DMS 273 (cell line): Measurements from ENCODE around the gene PTPRD.
A peak's percentile ranks its signal among the peaks of the same experiment; 100 is the strongest.

Source experiments
- DNase-seq: peaks from one replicate; lab custom pipeline; 2025; ENCODE audit not compliant: unreplicated experiment; lab: John Stamatoyannopoulos, UW

PTPRD gene

GRCh38 chr9:8880060-8880459 is 1732.7 kb downstream of the PTPRD start:
- DNase-seq, result no peak

DNA sequence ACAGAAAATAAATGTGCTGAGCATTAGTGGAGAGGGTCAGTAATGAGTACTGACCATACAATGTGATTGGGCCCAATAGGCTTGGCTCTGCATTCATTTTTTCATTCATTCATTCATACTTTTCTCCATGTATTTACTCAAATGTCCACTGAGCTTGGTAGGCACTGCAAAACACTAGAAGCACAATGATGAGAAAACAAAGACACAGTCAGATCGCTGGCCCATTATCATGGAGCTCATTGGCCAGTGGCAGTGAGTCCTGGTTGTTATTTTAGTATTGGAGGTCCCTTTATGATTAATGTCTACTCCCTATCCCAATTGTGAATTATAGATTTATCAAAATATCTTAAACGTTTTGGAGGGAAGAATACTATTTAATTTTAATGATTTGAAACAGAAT is 1733.5 kb downstream of the PTPRD start:
- no peak for DNase-seq

- DNase-seq, result no peak
Observed at GRCh38 chr9:8877753-8878494, 1734.9 kb downstream of the PTPRD start.

DNA sequence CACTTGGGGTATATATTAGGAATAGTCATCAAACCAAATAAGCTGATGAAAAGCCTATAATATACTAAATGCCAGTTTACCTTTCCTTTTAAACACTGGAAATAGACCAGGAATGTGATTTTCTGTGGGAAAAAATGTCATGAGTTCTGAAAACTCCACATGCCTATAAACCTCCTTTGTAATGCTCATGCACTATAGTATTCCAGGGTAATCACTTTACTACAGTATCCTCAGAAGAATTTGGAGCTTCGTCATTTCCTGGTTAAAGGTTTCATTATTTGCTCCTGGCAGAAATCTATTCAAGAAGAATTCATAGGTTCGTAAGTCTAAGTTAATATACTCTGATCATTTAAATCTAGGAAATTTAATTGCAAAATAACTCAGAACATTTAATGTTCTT is 1736.5 kb downstream of the PTPRD start:
- no peak for DNase-seq

DNA sequence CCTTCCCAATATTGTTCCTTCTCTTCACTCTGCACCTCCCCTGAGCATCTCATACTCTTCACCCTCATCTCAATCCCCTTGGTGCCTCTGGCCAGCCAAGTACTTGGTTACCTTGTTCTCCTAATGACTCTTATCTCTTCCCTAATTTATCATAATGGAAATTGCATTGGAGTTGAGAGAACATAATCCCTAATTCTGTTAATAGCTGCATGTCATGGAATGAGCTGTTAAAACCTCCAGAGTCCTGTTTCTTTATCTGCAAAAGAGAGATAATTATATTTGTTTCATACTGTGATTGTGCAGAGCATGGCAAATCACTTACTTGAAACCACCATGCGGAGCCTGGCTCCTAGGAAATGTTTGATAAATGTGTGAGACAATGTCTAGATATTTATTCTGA is 1738.3 kb downstream of the PTPRD start:
- DNase-seq, result no peak

GRCh38 chr9:8872802-8873201 is 1740.0 kb downstream of the PTPRD start:
- DNase-seq, result peak; percentile 1

- no peak for DNase-seq
Observed at GRCh38 chr9:8871796-8872445, 1740.9 kb downstream of the PTPRD start.

DNA sequence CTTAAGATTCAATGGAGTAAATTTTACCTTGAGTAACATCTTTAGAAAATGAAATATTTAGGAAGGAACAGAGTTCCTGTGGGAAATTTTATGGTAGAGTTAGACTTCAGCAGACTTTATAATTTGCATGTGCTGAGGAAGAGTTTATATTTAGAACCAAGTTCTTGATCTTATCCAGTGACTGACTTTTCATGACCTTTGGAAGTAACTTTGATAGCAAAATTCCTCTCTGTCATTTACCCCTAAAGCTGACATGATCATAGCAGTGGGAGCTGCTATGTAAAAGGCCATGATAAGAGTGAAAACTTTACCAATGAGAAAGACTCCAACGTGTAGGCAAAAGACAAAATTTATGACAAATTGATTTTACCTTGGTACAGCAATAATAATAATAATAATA is 1741.4 kb downstream of the PTPRD start:
- no peak for DNase-seq

DNA sequence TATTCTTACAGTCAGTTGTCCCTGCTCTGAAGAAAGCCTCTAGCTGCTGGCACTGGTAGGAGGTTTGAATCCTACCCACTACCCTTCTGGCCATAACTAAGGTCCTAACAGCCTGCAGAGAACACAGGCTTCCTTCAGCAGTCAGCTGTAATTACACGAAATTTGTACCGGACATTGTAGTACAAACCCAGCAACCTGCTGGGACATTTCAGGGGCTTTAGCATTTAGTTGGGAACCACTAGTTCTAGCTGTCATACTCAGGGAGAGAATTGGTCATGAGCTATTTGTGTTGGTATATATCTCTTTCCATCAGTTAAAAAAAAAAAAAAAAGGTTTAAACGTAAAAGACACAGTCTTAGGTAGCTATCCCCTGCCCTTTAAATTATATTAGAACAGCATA is 1743.0 kb downstream of the PTPRD start:
- DNase-seq, result no peak

DNA sequence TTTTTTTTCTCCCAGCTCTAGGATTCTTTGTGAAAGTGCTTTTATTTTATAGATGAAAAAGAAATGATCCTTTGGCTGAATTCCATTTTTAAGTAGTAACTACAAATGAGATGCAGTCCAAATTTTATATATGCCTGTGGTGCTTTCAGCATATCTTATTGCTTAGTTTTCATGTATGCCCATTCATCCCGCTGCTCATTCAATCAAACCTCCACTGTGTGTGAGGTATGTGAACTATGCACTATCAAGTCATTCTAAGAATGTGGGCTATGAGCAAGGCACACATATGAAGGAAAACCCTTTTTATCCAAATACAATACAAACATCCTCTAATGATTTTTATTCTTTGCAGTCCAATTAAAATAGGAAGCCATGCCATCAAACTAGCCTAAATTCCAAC is 1744.2 kb downstream of the PTPRD start:
- DNase-seq, result no peak

- no peak for DNase-seq
Observed at GRCh38 chr9:8867148-8867547, 1745.7 kb downstream of the PTPRD start.

- no peak for DNase-seq
Observed at GRCh38 chr9:8864545-8864896, 1748.3 kb downstream of the PTPRD start.

- DNase-seq, result no peak
Observed at GRCh38 chr9:8863886-8864544, 1748.8 kb downstream of the PTPRD start.

DNA sequence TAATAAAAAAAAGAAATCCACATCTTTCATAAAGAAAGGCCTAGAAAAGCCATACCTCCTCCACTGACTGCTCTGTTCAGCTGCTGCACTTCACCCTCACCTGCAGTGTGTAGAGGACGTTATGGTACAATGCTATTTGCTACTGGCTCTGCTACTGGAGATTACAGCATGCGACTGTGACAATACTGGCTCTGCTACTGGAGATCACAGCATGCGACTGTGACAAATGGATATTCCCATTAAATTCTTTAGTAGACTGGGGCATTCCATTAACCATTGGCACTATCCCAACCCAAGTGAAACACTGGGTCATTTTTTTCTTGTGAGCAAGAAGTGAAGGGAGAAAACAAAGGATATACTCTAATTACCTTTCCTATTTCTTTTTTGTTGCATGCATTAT is 1749.7 kb downstream of the PTPRD start:
- DNase-seq, result no peak

GRCh38 chr9:8860925-8861324 is 1751.9 kb downstream of the PTPRD start:
- DNase-seq, result peak; percentile 22

DNA sequence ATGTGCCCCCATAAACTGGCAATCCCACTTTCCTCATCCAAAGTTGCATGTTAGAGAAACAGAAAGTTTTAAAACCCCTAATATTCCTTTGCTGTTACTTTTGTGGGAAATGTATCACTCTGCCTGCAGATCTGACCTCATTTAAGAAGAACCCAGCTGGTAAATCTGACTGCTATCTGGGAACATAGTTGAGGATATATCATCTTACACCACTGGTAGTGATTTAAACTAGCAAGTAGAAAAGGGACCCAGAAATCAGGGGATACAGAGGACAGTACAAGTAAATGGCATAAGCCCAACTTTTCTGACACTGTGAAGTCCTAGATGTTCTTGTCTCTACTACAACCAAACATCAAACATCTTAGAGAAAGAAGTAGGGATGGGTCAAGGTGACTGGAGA is 1752.7 kb downstream of the PTPRD start:
- DNase-seq, result no peak

- peak; percentile 29 for DNase-seq
Observed at GRCh38 chr9:8859416-8859815, 1753.4 kb downstream of the PTPRD start.

- DNase-seq, result peak; percentile 5
Observed at GRCh38 chr9:8858596-8859161, 1754.1 kb downstream of the PTPRD start.

GRCh38 chr9:8857926-8858595 is 1754.7 kb downstream of the PTPRD start:
- DNase-seq, result peak; percentile 67

- peak; percentile 64 for DNase-seq
Observed at GRCh38 chr9:8857068-8857925, 1755.5 kb downstream of the PTPRD start.
